PC-9 (cell line): ENCODE data around the gene ELN.

ENCODE experiments used
- CTCF ChIP-seq: fragments of 200-600 bp; sonication (generic); conservative IDR thresholded peaks from 2 replicates; pipeline ENCODE4 v1.6.1; 2017; ENCODE audit warnings: mixed run types, antibody characterized with exemption, mild to moderate bottlenecking, moderate library complexity
- EZH2 ChIP-seq: fragments of 200-600 bp; sonication (generic); IDR thresholded peaks from 2 replicates; pipeline ENCODE4 v1.8.0; 2017; ENCODE audit warnings: antibody characterized with exemption, low read depth

- TF ChIP-seq EZH2 = no peak
- TF ChIP-seq CTCF = no peak
Observed at GRCh38 chr7:74038194-74038961, 10.4 kb downstream of the ELN start.
